Liver (tissue), 3 donors: ENCODE results near the gene ANKRD28.
A peak's percentile ranks its signal among the peaks of the same experiment; 100 is the strongest.

Source experiments
- FOXA2 ChIP-seq: IDR thresholded peaks from 2 replicates; pipeline ENCODE4 v1.6.1; 2016; ENCODE audit warnings: antibody characterized with exemption
- GABPA ChIP-seq, 2 donors: IDR thresholded peaks in 1 of 2; conservative IDR thresholded peaks in 1 of 2; 2 replicates each; pipeline ENCODE4 v1.6.1; 2016; ENCODE audit warnings: antibody characterized with exemption in 2 of 2, mild to moderate bottlenecking in 1 of 2, moderate library complexity in 1 of 2
- JUND ChIP-seq, 2 donors: IDR thresholded peaks; 2 replicates each; pipeline ENCODE4 v1.6.1; 2016; ENCODE audit warnings: antibody characterized with exemption in 2 of 2
- REST ChIP-seq: IDR thresholded peaks from 2 replicates; pipeline ENCODE4 v1.6.1; 2016; ENCODE audit warnings: antibody characterized with exemption, mild to moderate bottlenecking
- TF ChIP-seq, protein P1 (sequence below): fragments of 150-350 bp; IDR thresholded peaks from 2 replicates; pipeline ENCODE4 v1.5.1; 2017; ENCODE audit warnings: improper control_type of control experiment, low read depth, low read length; ENCODE audit not compliant: missing input control
- TF ChIP-seq, protein P2 (sequence below): IDR thresholded peaks from 2 replicates; pipeline ENCODE4 v1.6.1; 2016; ENCODE audit warnings: antibody characterized with exemption
- TF ChIP-seq, protein P3 (sequence below): IDR thresholded peaks from 2 replicates; pipeline ENCODE4 v1.6.1; 2016; ENCODE audit warnings: antibody characterized with exemption
- TF ChIP-seq, protein P4 (sequence below): IDR thresholded peaks from 2 replicates; pipeline ENCODE4 v1.6.1; 2016; ENCODE audit warnings: antibody characterized with exemption
- donor health status: healthy.
- donor health status: healthy.

GRCh38 chr3:15633766-15634598 is 163.8 kb downstream of the ANKRD28 start:
- TF ChIP-seq JUND (IDR thresholded peaks at IDR 0.05) (peak in 1 of 2 donors; percentile 16), GABPA (IDR thresholded peaks at IDR 0.05 in 1 of 2, conservative IDR thresholded peaks at IDR 0.05 in 1 of 2) (no peak), REST (no peak), FOXA2 (no peak)
- TF ChIP-seq, protein P1, sequence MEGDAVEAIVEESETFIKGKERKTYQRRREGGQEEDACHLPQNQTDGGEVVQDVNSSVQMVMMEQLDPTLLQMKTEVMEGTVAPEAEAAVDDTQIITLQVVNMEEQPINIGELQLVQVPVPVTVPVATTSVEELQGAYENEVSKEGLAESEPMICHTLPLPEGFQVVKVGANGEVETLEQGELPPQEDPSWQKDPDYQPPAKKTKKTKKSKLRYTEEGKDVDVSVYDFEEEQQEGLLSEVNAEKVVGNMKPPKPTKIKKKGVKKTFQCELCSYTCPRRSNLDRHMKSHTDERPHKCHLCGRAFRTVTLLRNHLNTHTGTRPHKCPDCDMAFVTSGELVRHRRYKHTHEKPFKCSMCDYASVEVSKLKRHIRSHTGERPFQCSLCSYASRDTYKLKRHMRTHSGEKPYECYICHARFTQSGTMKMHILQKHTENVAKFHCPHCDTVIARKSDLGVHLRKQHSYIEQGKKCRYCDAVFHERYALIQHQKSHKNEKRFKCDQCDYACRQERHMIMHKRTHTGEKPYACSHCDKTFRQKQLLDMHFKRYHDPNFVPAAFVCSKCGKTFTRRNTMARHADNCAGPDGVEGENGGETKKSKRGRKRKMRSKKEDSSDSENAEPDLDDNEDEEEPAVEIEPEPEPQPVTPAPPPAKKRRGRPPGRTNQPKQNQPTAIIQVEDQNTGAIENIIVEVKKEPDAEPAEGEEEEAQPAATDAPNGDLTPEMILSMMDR: no peak
- TF ChIP-seq, protein P2, sequence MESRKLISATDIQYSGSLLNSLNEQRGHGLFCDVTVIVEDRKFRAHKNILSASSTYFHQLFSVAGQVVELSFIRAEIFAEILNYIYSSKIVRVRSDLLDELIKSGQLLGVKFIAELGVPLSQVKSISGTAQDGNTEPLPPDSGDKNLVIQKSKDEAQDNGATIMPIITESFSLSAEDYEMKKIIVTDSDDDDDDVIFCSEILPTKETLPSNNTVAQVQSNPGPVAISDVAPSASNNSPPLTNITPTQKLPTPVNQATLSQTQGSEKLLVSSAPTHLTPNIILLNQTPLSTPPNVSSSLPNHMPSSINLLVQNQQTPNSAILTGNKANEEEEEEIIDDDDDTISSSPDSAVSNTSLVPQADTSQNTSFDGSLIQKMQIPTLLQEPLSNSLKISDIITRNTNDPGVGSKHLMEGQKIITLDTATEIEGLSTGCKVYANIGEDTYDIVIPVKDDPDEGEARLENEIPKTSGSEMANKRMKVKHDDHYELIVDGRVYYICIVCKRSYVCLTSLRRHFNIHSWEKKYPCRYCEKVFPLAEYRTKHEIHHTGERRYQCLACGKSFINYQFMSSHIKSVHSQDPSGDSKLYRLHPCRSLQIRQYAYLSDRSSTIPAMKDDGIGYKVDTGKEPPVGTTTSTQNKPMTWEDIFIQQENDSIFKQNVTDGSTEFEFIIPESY: no peak
- TF ChIP-seq, protein P3, sequence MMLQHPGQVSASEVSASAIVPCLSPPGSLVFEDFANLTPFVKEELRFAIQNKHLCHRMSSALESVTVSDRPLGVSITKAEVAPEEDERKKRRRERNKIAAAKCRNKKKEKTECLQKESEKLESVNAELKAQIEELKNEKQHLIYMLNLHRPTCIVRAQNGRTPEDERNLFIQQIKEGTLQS: no peak
- TF ChIP-seq, protein P4, sequence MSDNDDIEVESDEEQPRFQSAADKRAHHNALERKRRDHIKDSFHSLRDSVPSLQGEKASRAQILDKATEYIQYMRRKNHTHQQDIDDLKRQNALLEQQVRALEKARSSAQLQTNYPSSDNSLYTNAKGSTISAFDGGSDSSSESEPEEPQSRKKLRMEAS: no peak
